ENCODE results near the gene WFDC6. TPM values are rescaled to one million over a fixed set of nuclear protein-coding genes. Genes with fewer than 3 reads are reported as not detected.
A peak's percentile ranks its signal among the peaks of the same experiment; 100 is the strongest.
"Not testable (repeated sequence)": the region's sequence is repeated elsewhere in the genome, so short reads cannot be mapped to it uniquely, and the experiment has no call there.

WFDC6 gene
- total RNA-seq (2014; rRNA removed; shearing (Covaris generic)), result not detected in 2 replicates
- not detected in 2 replicates for polyA plus RNA-seq (2015; cell fraction: cytosol; rRNA removed)
- polyA plus RNA-seq (2015; cell fraction: nucleus; rRNA removed), result not detected in 2 replicates

- no peak for DNase-seq (ENCODE audit: low read depth)
These were observed at the start of gene WFDC6 for GRCh38 chr20:45539382-45539781. Gene WFDC6, minus strand, starts transcription at chr20:45539482. Its CDS starts 75 bp downstream, at chr20:45539407.

DNA sequence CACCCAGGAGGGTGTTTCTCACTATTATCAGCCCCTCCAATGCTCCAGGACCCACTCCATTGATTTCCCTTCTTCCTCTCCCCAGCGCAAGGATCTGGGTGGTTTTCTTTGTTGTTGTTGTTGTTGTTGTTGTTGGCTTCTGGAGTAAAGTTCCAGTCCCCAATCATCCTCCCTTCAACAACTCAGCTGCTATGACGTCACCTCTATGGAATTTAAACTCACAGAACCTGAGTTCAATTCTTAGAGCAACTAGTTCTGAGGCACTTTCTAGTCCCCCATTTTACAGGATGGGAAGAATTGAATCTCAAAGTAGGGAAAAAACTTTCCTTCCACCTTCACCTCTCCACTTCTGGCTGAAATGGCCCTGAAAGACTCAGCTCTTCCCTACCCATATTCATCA is 49.5 kb upstream of the WFDC6 start:
- no peak for DNase-seq (ENCODE audit: low read depth)

GRCh38 chr20:45585986-45586385 is 46.7 kb upstream of the WFDC6 start:
- not testable (repeated sequence) for DNase-seq (ENCODE audit: low read depth)

DNA sequence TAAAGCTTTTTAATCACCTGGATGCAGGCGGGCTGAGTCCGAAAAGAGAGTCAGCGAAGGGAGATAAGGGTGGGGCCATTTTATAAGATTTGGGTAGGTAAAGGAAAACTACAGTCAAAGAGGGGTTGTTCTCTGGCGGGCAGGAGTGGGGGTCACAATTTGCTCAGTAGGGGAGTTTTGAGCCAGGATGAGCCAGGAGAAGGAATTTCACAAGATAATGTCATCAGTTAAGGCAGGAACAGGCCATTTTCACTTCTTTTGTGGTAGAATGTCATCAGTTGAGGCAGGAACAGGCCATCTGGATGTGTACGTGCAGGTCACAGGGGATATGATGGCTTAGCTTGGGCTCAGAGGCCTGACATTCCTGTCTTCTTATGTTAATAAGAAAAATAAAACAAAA is 45.0 kb upstream of the WFDC6 start:
- DNase-seq (ENCODE audit: low read depth), result not testable (repeated sequence)

GRCh38 chr20:45583502-45583901 is 44.2 kb upstream of the WFDC6 start:
- no peak for DNase-seq (ENCODE audit: low read depth)

DNA sequence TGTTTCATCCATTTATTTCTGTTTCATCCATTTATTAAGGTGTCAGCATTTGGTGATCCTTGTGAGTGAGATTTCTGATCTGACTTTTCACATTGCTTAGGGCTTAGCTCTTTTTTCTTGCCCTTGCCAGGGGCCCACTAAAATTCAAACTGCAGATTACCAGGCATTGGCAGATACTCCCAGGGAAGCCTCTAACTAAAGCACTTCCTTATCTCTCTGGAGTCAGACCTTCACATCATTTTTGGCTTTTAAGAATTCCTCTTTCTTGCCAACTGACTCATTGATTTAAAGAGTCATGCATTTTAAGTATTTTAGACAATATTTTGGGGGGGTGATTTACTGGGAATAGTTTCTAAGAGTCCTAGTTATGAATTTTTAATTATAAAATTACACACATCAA is 42.4 kb upstream of the WFDC6 start:
- no peak for DNase-seq (ENCODE audit: low read depth)

DNA sequence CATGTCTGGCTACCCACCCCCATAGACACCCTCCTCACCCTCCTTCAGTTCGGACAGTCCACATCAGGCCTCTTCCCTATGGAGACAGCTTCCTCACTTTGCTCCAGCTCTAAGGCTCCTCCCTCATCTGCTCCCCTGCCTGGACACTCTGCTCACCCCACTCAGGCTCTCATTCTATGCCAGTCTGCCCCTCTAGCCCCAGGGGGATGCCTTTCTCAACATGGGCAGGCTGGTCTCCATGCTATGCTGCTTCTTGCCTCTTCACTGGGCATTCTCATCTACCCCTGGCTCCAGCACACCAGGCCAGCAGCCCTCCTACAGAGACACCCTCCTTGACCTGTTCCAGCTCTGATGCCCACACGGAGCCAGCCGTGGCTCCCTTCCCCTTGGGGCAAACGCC is 39.9 kb upstream of the WFDC6 start, which contains the start of gene WFDC8:
Gene WFDC8 (minus strand): TSS at position 101 of the 400 bp plus-strand sequence. CDS start 37 bp downstream, at position 64.
- no peak for DNase-seq (ENCODE audit: low read depth)

- DNase-seq (ENCODE audit: low read depth), result no peak
These were observed 38.9 kb upstream of the WFDC6 start for GRCh38 chr20:45578231-45578630.

- no peak for DNase-seq (ENCODE audit: low read depth)
These were observed 37.7 kb upstream of the WFDC6 start for GRCh38 chr20:45576995-45577394.

GRCh38 chr20:45575931-45576330 is 36.6 kb upstream of the WFDC6 start:
- DNase-seq (ENCODE audit: low read depth), result no peak

GRCh38 chr20:45569650-45570049 is 30.4 kb upstream of the WFDC6 start:
- not testable (repeated sequence) for DNase-seq (ENCODE audit: low read depth)

DNA sequence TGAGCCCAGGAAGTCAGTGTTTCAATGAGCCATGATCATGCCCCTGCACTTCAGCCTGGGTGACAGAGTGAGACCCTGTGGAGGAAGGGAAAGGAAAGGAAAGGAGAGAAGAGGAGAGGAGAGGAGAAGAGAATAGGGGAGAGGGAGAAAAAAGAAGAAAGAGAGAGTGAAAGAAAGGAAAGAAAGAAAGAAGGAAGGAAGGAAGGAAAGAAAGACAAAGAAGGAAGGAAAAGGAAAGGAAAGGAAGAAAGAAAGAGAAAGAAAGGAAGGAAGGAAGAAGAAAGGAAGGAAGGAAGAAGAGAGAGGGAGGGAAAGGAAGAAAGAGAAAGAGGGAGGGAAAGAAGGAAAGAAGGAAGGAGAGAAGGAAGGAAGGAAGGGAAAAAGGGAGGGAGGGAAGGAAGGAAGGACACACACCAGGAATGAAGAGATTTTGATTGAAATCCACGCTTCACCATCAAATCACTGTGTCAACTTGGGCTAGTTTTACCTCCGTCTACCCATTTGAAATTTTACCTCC is 25.5 kb upstream of the WFDC6 start:
- no peak for DNase-seq (ENCODE audit: low read depth)

GRCh38 chr20:45555198-45555597 is 15.9 kb upstream of the WFDC6 start:
- DNase-seq (ENCODE audit: low read depth), result no peak

GRCh38 chr20:45552456-45552855 is 13.2 kb upstream of the WFDC6 start:
- DNase-seq (ENCODE audit: low read depth), result no peak

DNA sequence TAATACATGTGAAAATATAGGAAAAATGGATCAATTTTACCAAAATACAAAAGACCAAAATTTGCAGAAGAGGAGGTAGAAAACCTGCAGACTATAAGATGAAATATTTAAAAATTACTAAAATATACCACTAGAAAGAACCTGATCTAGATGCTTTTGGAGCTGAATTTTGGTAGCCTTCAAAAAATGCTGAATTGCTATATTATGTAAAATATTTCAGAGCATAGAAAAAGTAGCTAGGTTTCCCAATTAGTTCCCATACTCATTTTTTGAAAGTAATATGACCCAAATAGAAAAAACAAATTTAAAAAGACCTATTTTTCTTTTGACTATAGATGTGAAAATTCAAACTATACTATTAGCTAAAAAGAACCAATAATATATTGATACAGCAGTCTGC is 11.5 kb upstream of the WFDC6 start:
- DNase-seq (ENCODE audit: low read depth), result no peak

GRCh38 chr20:45548410-45548809 is 9.1 kb upstream of the WFDC6 start:
- DNase-seq (ENCODE audit: low read depth), result no peak

DNA sequence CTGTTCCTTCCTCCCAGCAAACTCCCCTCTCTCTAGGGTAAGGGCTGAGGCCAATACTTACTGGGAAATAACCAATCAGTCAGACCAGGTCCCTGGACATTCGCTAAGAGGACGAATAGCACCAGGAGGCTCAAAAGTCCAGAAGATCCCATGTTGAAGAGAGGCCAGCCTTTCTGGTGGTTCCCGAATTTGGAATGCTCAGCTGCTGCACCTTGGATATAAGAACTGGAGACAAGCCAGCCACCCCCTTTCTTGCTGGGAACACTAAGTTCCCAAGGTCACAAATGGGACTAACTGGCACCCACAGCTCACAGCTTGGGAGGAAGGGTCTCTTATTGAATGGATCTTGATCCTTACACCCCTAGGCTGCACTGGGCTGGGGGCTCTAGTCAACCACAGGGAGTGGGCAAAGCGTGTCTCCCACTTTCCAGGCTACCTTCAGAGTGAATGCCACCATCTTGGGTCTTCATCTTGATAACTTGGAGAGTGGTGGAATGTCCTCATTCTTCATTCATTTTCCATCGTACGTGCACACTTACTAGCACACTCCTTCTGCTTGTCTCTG is 8.0 kb upstream of the WFDC6 start, which contains the start of gene EPPIN:
Gene EPPIN (minus strand): TSS at position 196 of the 565 bp plus-strand sequence. CDS start 44 bp downstream, at position 152.
- no peak for DNase-seq (ENCODE audit: low read depth)

- peak; percentile 27 for DNase-seq (ENCODE audit: low read depth)
These were observed 6.6 kb upstream of the WFDC6 start for GRCh38 chr20:45545754-45546453.

DNA sequence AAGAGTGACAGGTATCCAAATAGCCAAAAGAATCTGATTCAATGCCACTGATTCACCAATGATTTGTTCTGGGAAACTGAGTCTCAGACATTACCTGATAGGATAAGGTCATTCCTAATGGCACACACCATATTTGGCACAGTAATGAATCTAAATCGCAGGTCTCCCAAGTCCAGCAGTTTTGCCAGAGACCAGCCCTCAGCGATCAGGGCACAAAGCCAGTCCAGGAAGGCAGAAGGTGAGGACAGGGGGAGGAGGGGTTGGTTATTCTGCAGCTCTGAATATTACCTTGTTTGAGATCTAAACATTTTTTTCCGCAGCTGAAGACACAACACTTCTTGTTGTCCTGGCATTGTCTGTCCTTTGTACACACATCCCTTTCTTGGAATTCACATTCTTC is 6.1 kb upstream of the WFDC6 start:
- no peak for DNase-seq (ENCODE audit: low read depth)

DNA sequence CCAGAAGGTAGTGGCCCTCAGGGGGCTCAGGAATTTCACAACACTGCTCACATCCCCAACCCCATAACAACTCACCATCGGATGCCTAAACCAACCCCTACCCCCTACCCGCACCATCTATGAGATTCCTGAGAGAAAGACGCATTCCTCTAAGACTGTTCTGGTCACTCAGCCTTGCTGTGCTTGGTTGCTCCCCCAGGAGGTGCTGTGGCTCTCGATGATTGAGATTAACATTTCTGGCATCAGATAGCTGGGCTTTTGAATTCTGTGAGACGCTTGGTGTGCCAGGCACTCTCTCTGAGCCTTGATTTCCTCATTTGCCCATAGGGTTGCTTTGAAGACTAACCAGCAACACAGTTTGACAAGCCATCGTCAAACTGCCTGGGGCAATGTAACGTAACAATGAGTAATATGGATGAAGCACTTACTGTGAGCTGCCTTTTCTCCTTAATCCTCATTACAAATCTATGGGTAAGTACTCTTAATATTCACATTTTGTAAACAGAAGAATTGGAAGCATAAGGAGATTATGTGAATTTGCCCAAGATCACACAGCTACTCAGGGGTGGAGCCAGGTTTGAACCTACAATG is 978 bp downstream of the WFDC6 start:
- DNase-seq (ENCODE audit: low read depth), result no peak

DNA sequence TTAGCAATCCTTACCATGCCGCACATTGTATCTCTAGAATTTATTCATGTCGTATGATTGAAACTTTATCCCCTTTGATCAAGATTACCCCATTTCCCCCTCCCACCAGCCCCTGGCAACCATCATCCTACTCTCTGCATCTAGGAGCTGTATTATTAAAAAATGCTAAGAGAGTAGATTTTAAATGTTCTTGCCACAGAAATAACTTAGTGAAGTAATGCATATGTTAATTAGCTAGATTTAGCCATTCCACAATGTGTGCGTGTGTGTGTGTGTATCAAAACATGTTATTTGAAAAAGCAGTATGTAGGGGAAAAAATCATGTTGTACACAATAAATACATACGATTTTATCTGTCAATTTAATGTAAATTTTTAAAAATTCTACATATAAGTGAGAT is 12.0 kb downstream of the WFDC6 start:
- DNase-seq (ENCODE audit: low read depth), result no peak

DNA sequence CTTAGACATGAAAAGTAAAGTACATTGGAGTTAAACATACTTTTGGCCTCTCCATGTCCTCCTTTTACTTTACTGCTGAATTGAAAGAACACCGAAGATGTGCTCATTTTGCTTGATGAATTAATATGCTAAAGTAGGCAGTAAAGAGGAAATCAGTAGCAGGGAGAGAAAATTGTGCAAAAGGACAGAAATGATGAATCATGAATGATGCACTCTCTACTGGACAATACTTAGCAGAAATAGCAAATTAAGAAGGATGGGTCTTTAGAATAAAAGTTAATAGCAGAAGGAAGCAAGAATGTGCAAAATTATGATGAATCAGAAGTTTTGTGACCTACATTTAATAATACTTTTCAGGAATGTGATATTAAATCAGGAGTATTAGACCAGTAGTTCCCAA is 15.5 kb downstream of the WFDC6 start:
- DNase-seq (ENCODE audit: low read depth), result no peak
